ENCODE data around the gene PTTG1IP. TPM values are rescaled to one million over a fixed set of nuclear protein-coding genes. Genes with fewer than 3 reads are reported as not detected.

Gene PTTG1IP
- total RNA-seq, 4 donors from 2014 or later, result 83.1 to 132 (median 114) TPM

GRCh38 chr21:44810779-44811178 lies 62.7 kb downstream of the PTTG1IP start:
- no peak for TF ChIP-seq POLR2A (IDR thresholded peaks at IDR 0.05)
- TF ChIP-seq CTCF (IDR thresholded peaks at IDR 0.05), result no peak
- Histone ChIP-seq H3K9me3 (no peaks in the 10 kb centered on the region), H3K4me3 (no peak overlapping the region), H3K36me3 (peaks cover 9 to 77% (median 34%) of the 10 kb centered on the region in 3 donors), H3K27ac (no peak overlapping the region), H3K4me1 (peaks cover 0 to 28% (median 8%) of the 10 kb centered on the region in 3 donors), H3K27me3 (no peaks in the 10 kb centered on the region)
- 75 to 91% methylated on average over 6 of the region's 6 CpGs for WGBS, 2 donors
- no peak for DNase-seq
- intact Hi-C loops (cut with DNase I), result no loop called here

- intact Hi-C loops (cut with DNase I), result no loop called here
- WGBS, 2 donors, result 85 to 86% methylated on average over 4 of the region's 4 CpGs
Observed at GRCh38 chr21:44805859-44806258, 67.6 kb downstream of the PTTG1IP start.

GRCh38 chr21:44805226-44805625 lies 68.3 kb downstream of the PTTG1IP start:
- DNase-seq, result no peak
- TF ChIP-seq POLR2A (IDR thresholded peaks at IDR 0.05), result no peak
- Histone ChIP-seq H3K9me3 (no peaks in the 10 kb centered on the region), H3K27ac (no peak overlapping the region), H3K27me3 (no peaks in the 10 kb centered on the region), H3K4me3 (no peak overlapping the region), H3K4me1 (peaks cover 5 to 26% (median 18%) of the 10 kb centered on the region in 3 donors), H3K36me3 (peaks cover 13 to 64% (median 31%) of the 10 kb centered on the region in 3 donors)
- WGBS, 2 donors, result 72 to 77% methylated on average over 3 to 4 of the region's 4 CpGs
- intact Hi-C loops (cut with DNase I), result no loop called here

More at GRCh38 chr21:44805859-44806258, 67.6 kb downstream of the PTTG1IP start:
- no peak for DNase-seq
- peaks cover 0 to 24% (median 12%) of the 10 kb centered on the region in 3 donors for H3K4me1 ChIP-seq
- no peak overlapping the region for H3K27ac ChIP-seq
- no peaks in the 10 kb centered on the region for H3K9me3 ChIP-seq
- H3K36me3 ChIP-seq, result peaks cover 13 to 69% (median 34%) of the 10 kb centered on the region in 3 donors
- H3K27me3 ChIP-seq, result no peaks in the 10 kb centered on the region
- no peak overlapping the region for H3K4me3 ChIP-seq
- TF ChIP-seq POLR2A (IDR thresholded peaks at IDR 0.05), result no peak
- no peak for TF ChIP-seq CTCF (IDR thresholded peaks at IDR 0.05)

- Histone ChIP-seq H3K36me3 (peaks cover 13 to 59% (median 29%) of the 10 kb centered on the region in 3 donors), H3K9me3 (no peaks in the 10 kb centered on the region), H3K4me3 (no peak overlapping the region), H3K27me3 (no peaks in the 10 kb centered on the region), H3K4me1 (peaks cover 5 to 31% (median 23%) of the 10 kb centered on the region in 3 donors), H3K27ac (no peak overlapping the region)
- intact Hi-C loops (cut with DNase I), result loop anchor here (5.0 kb wide), 1 partner anchor 68 kb away; the partner anchor contains the start of gene PTTG1IP
- DNase-seq, result no peak
- WGBS, 2 donors, result 44 to 71% methylated on average over 6 of the region's 6 CpGs
- no peak for TF ChIP-seq POLR2A (IDR thresholded peaks at IDR 0.05)
- TF ChIP-seq CTCF (IDR thresholded peaks at IDR 0.05), result no peak
Observed at GRCh38 chr21:44804762-44805161, 68.7 kb downstream of the PTTG1IP start.

- H3K27me3 ChIP-seq, result no peaks in the 10 kb centered on the region
- peaks cover 5 to 42% (median 29%) of the 10 kb centered on the region in 3 donors for H3K4me1 ChIP-seq
- no peak for DNase-seq
- no peak overlapping the region for H3K4me3 ChIP-seq
- no peak for TF ChIP-seq CTCF (IDR thresholded peaks at IDR 0.05)
- no peak for TF ChIP-seq POLR2A (IDR thresholded peaks at IDR 0.05)
- intact Hi-C loops (cut with DNase I), result loop anchor here (5.0 kb wide), 1 partner anchor 69 kb away; the partner anchor contains the start of gene PTTG1IP
- H3K27ac ChIP-seq, result no peak overlapping the region
- no peaks in the 10 kb centered on the region for H3K9me3 ChIP-seq
- peaks cover 13 to 56% (median 19%) of the 10 kb centered on the region in 3 donors for H3K36me3 ChIP-seq
- 71 to 80% methylated on average over 3 of the region's 3 CpGs for WGBS, 2 donors
Observed at GRCh38 chr21:44803651-44804050, 69.8 kb downstream of the PTTG1IP start.
